GM12878 (cell line): ENCODE results near the gene TSC2. TPM values are rescaled to one million over a fixed set of nuclear protein-coding genes. Genes with fewer than 3 reads are reported as not detected.

Experiments
- ATAC-seq: fragments of 200-7000 bp; cut with Tn5 transposase; 3 replicates; pipeline ENCODE4 v1.9.1; 2020; ENCODE audit warnings: mild to moderate bottlenecking, moderate library complexity
- BruUV-seq: library from RNA; stranded (reverse); fragments of 400-500 nt; replicated peaks from 2 replicates; lab custom pipeline; 2021; lab: Mats Ljungman, UMichigan
- CTCF ChIA-PET: fragments of 300-600 bp; sonication (Branson Sonifier 250); formaldehyde crosslinking; extraction: SDS; loops from one replicate; lab custom pipeline; 2021; ENCODE audit warnings: inconsistent platforms; lab: Yijun Ruan, JAX
- POLR2A ChIA-PET: fragments of 350-600 bp; formaldehyde crosslinking; extraction: SDS; loops from one replicate; lab custom pipeline; 2021; ENCODE audit warnings: inconsistent platforms; lab: Charles Lee
- RAD21 ChIA-PET: fragments of 300-600 bp; sonication (Branson Sonifier 250); formaldehyde crosslinking; loops from one replicate; lab custom pipeline; 2023; ENCODE audit warnings: antibody characterized with exemption; ENCODE audit not compliant: unreplicated experiment; lab: Charles Lee
- SMC1A ChIA-PET: fragments of 300-600 bp; sonication (Branson Sonifier 250); formaldehyde crosslinking; loops from one replicate; lab custom pipeline; 2023; ENCODE audit not compliant: unreplicated experiment, uncharacterized antibody; lab: Charles Lee
- DNase-seq: peaks from one replicate; pipeline ENCODE4 v3.0.0-alpha.2; 2011; ENCODE audit warnings: low read depth, low spot score
- FAIRE-seq: peaks from 3 replicates; lab custom pipeline; 2011; peaks lifted over from hg19 to GRCh38; lab: Jason Lieb, UNC
- H2AFZ ChIP-seq: 2 replicates; pipeline ENCODE4 v1.6.0; 2011; ENCODE audit warnings: low read depth, low read length, control low read depth; ENCODE audit not compliant: control insufficient read depth
- H3K27ac ChIP-seq: 2 replicates; pipeline ENCODE4 v1.5.1; 2011; ENCODE audit warnings: control low read depth; ENCODE audit not compliant: control insufficient read depth, insufficient read depth
- H3K27me3 ChIP-seq, 2 experiments: replicated peaks in 1 of 2; 2 replicates each; pipeline versions ENCODE4 v1.6.0 to v1.6.1; 2011; ENCODE audit warnings: low read length in 1 of 2; ENCODE audit not compliant: control insufficient read depth in 2 of 2, insufficient read depth in 2 of 2
- H3K36me3 ChIP-seq, 2 experiments: 2 replicates each; pipeline ENCODE4 v1.5.1; 2011; ENCODE audit warnings: low read length in 1 of 2; ENCODE audit not compliant: control insufficient read depth in 2 of 2, insufficient read depth in 2 of 2
- H3K4me1 ChIP-seq: 2 replicates; pipeline ENCODE4 v1.6.1; 2011; ENCODE audit warnings: mild to moderate bottlenecking, low read length, moderate library complexity, mixed read lengths; ENCODE audit not compliant: control insufficient read depth, insufficient read depth
- H3K4me2 ChIP-seq: 2 replicates; pipeline ENCODE4 v1.6.0; 2011; ENCODE audit warnings: control low read depth; ENCODE audit not compliant: control insufficient read depth, insufficient read depth
- H3K4me3 ChIP-seq: fragments of 200-600 bp; sonication (generic); 2 replicates; pipeline ENCODE4 v1.5.1; 2016
- H3K79me2 ChIP-seq: 2 replicates; pipeline ENCODE4 v1.6.0; 2011; ENCODE audit warnings: low read length; ENCODE audit not compliant: control insufficient read depth, insufficient read depth
- H3K9ac ChIP-seq: 2 replicates; pipeline ENCODE4 v1.8.0; 2011; ENCODE audit warnings: low read length, control low read depth, mixed read lengths; ENCODE audit not compliant: control insufficient read depth, insufficient read depth
- H3K9me3 ChIP-seq: replicated peaks from 3 replicates; pipeline ENCODE4 v1.5.1; 2011; ENCODE audit warnings: mild to moderate bottlenecking, low read length; ENCODE audit not compliant: control insufficient read depth, insufficient read depth
- H4K20me1 ChIP-seq: 2 replicates; pipeline ENCODE4 v1.6.0; 2011; ENCODE audit not compliant: control insufficient read depth, insufficient read depth
- BHLHE40 ChIP-seq, 2 experiments: fragments of 450-650 bp in 1 of 2; IDR thresholded peaks; 2 replicates each; pipeline ENCODE4 v1.6.1; 2011 to 2017; ENCODE audit warnings: low read depth in 2 of 2, borderline replicate concordance in 1 of 2, improper control_type of control experiment in 1 of 2, low read length in 1 of 2, mild to moderate bottlenecking in 1 of 2
- CHD2 ChIP-seq: IDR thresholded peaks from 2 replicates; pipeline ENCODE4 v1.6.1; 2011; ENCODE audit warnings: low read depth, low read length, improper control_type of control experiment, borderline replicate concordance
- EED ChIP-seq: sonication (generic); IDR thresholded peaks from 2 replicates; pipeline ENCODE4 v1.6.1; 2016; ENCODE audit warnings: antibody characterized with exemption, low read depth
- EGR1 ChIP-seq, 2 experiments: IDR thresholded peaks; 1 replicate in 1 of 2; 2 replicates in 1 of 2; pipeline ENCODE4 v1.6.1; 2011 to 2012; ENCODE audit warnings: low read depth in 2 of 2, low read length in 2 of 2, borderline replicate concordance in 1 of 2, mild to moderate bottlenecking in 1 of 2, moderate library complexity in 1 of 2
- HCFC1 ChIP-seq: fragments of 150-350 bp; IDR thresholded peaks from 2 replicates; pipeline ENCODE4 v1.6.1; 2014; ENCODE audit warnings: low read length
- HDGF ChIP-seq: fragments of 450-650 bp; IDR thresholded peaks from 2 replicates; pipeline ENCODE4 v1.6.1; 2016; ENCODE audit warnings: antibody characterized with exemption
- IKZF1 ChIP-seq: fragments of 450-650 bp; conservative IDR thresholded peaks from 2 replicates; pipeline ENCODE4 v1.6.1; 2017; ENCODE audit warnings: antibody characterized with exemption, mild to moderate bottlenecking
- IKZF2 ChIP-seq, 2 experiments: fragments of 450-650 bp; IDR thresholded peaks; 2 replicates each; pipeline ENCODE4 v1.6.1; 2017; ENCODE audit warnings: mild to moderate bottlenecking in 2 of 2, moderate library complexity in 2 of 2
- MEF2B ChIP-seq: fragments of 450-650 bp; IDR thresholded peaks from 2 replicates; pipeline ENCODE4 v1.6.1; 2018; ENCODE audit warnings: mild to moderate bottlenecking, moderate library complexity; ENCODE audit not compliant: partially characterized antibody, poor library complexity, severe bottlenecking
- MYC ChIP-seq: IDR thresholded peaks from 2 replicates; pipeline ENCODE4 v1.6.1; 2011; ENCODE audit warnings: mild to moderate bottlenecking, low read length, moderate library complexity, inconsistent platforms; ENCODE audit not compliant: insufficient read depth, insufficient replicate concordance, insufficient read length, severe bottlenecking
- NBN ChIP-seq: fragments of 450-650 bp; IDR thresholded peaks from 2 replicates; pipeline ENCODE4 v1.6.1; 2016
- POU2F2 ChIP-seq: IDR thresholded peaks from 3 replicates; pipeline ENCODE4 v1.6.1; 2011; ENCODE audit warnings: low read depth, mild to moderate bottlenecking, low read length, borderline replicate concordance
- TCF12 ChIP-seq: IDR thresholded peaks from 2 replicates; pipeline ENCODE4 v1.6.1; 2011; ENCODE audit warnings: low read depth, mild to moderate bottlenecking, low read length
- TCF3 ChIP-seq: IDR thresholded peaks from 2 replicates; pipeline ENCODE4 v1.6.1; 2012; ENCODE audit warnings: low read depth, mild to moderate bottlenecking, low read length, borderline replicate concordance; ENCODE audit not compliant: insufficient read depth
- WGBS: methylation state at CpG from one replicate; pipeline ENCODE4 v1.1.6; 2016; ENCODE audit warnings: low lambda C conversion rate; ENCODE audit not compliant: insufficient replicate concordance, insufficient coverage; ENCODE audit errors: missing lambda C conversion rate; 5-methylcytosine and 5-hydroxymethylcytosine counted together
- in situ Hi-C: fragments of 300-500 bp; cut with MboI; formaldehyde crosslinking; loops from 9 replicates; pipeline ENCODE4 v1.14.3; 2018; ENCODE audit warnings: mixed read lengths
- intact Hi-C: fragments of 100-400 bp; cut with micrococcal nuclease; formaldehyde crosslinking; loops from one replicate; pipeline ENCODE4 v1.14.2; 2022; ENCODE audit not compliant: unreplicated experiment
- polyA plus RNA-seq, 11 experiments: library from polyadenylated mRNA; depleted of rRNA in 4 of 11; unstranded in 6 of 11; stranded (reverse) in 5 of 11; fragments of >200 nt; fragmentation: Nextera tagmentation in 4 of 11; fragmentation: Illumina TruSeq in 1 of 11; extraction: Ambion mirVana in 4 of 11; extraction: Trizol in 1 of 11; gene quantifications; 1 replicate in 1 of 11; 2 replicates in 10 of 11; pipeline versions ENCODE4 v1.2.1 to v1.2.3, GENCODE V29; 2011 to 2016; ENCODE audit warnings: inconsistent platforms in 2 of 11, missing spikeins in 2 of 11, low read depth in 1 of 11
- total RNA-seq, 4 experiments: library from RNA; depleted of rRNA in 3 of 4; stranded (reverse); fragments of >200 nt in 3 of 4; fragmentation: Illumina TruSeq in 1 of 4; extraction: Trizol in 1 of 4; gene quantifications; 2 replicates each; pipeline versions ENCODE4 v1.2.1 to v1.2.3, GENCODE V29; 2013 to 2021
- TF ChIP-seq, protein P1 (sequence below): fragments of 450-650 bp; IDR thresholded peaks from 2 replicates; pipeline ENCODE4 v1.6.1; 2017; ENCODE audit warnings: low read depth, mild to moderate bottlenecking, moderate library complexity
- TF ChIP-seq, protein P2 (sequence below): IDR thresholded peaks from 2 replicates; pipeline ENCODE4 v1.6.1; 2011; ENCODE audit warnings: borderline replicate concordance, low read depth, mild to moderate bottlenecking, moderate library complexity, low read length; ENCODE audit not compliant: insufficient read depth, poor library complexity, severe bottlenecking

Gene TSC2
- total and polyA plus RNA-seq, 10 of the 15 experiments (the other 5 are each of a cell fraction or from before 2014, with no cell fraction given): 1.6 to 77.0 (median 21.6) TPM

DNA sequence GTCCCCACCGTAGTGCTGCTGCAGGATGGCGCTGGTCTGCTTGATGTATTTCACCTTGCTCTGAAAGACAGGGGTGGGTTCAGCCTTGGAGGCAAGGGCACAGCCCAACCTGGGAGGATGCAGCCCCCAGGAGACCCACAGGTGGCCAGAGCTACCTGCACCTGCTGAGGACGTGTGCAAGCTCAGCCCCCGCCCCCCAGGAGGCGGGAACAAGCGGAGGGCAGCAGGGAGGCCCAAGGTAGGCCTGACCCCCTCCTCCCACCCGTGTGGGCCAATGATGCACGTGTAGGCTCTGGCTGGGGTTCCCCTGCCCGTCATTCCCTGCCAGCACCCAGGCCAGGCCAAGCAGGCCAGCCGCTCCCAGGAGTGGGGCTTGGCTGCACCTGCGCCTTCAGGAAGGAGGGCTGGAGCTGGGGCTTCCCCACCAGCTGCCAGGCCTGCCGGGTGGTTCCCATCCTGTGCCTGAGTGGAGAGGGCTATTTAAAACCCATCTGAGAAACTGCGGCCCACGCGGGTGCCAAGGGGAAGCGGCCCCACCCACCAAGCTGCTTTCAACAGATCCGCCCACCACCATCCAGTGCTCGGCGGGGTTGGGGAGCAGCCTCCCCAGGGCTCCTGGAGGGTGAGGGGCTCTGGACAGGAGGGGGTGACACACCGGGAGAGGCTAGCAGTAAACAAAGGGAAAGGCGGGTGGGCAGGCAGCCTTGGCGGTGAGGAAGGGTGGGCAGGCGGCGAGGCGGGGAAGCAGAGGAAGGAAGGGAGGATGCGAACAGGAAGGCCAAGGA lies 3.9 kb upstream of the TSC2 start:
- intact Hi-C loops (no loop called here), in situ Hi-C loops (no loop called here)
- WGBS: 49% methylated on average over 18 of the region's 26 CpGs
- no peak overlapping the region for H3K4me3 ChIP-seq
- H3K4me1 ChIP-seq: peaks cover 22% of the 10 kb centered on the region
- TF ChIP-seq, protein P1, sequence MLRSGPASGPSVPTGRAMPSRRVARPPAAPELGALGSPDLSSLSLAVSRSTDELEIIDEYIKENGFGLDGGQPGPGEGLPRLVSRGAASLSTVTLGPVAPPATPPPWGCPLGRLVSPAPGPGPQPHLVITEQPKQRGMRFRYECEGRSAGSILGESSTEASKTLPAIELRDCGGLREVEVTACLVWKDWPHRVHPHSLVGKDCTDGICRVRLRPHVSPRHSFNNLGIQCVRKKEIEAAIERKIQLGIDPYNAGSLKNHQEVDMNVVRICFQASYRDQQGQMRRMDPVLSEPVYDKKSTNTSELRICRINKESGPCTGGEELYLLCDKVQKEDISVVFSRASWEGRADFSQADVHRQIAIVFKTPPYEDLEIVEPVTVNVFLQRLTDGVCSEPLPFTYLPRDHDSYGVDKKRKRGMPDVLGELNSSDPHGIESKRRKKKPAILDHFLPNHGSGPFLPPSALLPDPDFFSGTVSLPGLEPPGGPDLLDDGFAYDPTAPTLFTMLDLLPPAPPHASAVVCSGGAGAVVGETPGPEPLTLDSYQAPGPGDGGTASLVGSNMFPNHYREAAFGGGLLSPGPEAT: peak; percentile 45; the same call in 1 of the 2 replicates
- TF ChIP-seq, protein P2, sequence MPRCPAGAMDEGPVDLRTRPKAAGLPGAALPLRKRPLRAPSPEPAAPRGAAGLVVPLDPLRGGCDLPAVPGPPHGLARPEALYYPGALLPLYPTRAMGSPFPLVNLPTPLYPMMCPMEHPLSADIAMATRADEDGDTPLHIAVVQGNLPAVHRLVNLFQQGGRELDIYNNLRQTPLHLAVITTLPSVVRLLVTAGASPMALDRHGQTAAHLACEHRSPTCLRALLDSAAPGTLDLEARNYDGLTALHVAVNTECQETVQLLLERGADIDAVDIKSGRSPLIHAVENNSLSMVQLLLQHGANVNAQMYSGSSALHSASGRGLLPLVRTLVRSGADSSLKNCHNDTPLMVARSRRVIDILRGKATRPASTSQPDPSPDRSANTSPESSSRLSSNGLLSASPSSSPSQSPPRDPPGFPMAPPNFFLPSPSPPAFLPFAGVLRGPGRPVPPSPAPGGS: no peak
- TF ChIP-seq NBN: no peak
- peak; percentile 87 for TF ChIP-seq IKZF1
- 0 out of 3 replicates have a peak, but pooled peaks of 1 of the 2 experiments have one; percentile 26 for TF ChIP-seq EGR1 (IDR thresholded peaks at IDR 0.05; ENCODE audit: borderline replicate concordance in 1 of 2, low read depth in 2 of 2, low read length in 2 of 2)
- TF ChIP-seq POU2F2: no peak
- TF ChIP-seq MEF2B: peak; percentile 12
- TF ChIP-seq TCF3: peak; percentile 48; the same call in 1 of the 2 replicates
- peak; percentile 49 to 57; a peak in 2 of 4 replicates for TF ChIP-seq IKZF2 (IDR thresholded peaks at IDR 0.05)
- TF ChIP-seq HCFC1: no peak
- peak; percentile 68 to 85; a peak in 3 of 4 replicates for TF ChIP-seq BHLHE40 (IDR thresholded peaks at IDR 0.05; ENCODE audit: borderline replicate concordance in 1 of 2, low read depth in 2 of 2, low read length in 1 of 2)
- TF ChIP-seq EED: 0 out of 2 replicates have a peak, but pooled peaks have one; percentile 18
- TF ChIP-seq HDGF: no peak
- no peak for TF ChIP-seq CHD2
- TF ChIP-seq MYC: no peak
- peak; percentile 83 for TF ChIP-seq TCF12
- DNase-seq (no peak), ATAC-seq (peak; percentile 6), FAIRE-seq (no peak)
- CTCF ChIA-PET: no interaction called here
- no peak overlapping the region for H3K27ac ChIP-seq
- H3K4me2 ChIP-seq: peak overlapping the region; percentile 30; the same call in 1 of the 2 replicates
- RAD21 ChIA-PET: interaction anchor here (0.9 kb wide), 1 partner anchor 22 kb away, joined by 3 read pairs; no protein-coding TSS in a partner anchor
- no TSS peak for BruUV-seq
- H3K79me2 ChIP-seq: peaks cover 15% of the 10 kb centered on the region
- POLR2A ChIA-PET: interaction anchor here (0.6 to 2.3 kb wide), 2 partner anchors 21 to 111 kb away, joined by 5 to 11 read pairs; partner anchors contain the start of gene TRAF7
- H2AFZ ChIP-seq: peak overlapping the region; percentile 15; the same call in 1 of the 2 replicates
- no peaks in the 10 kb centered on the region for H3K9me3 ChIP-seq
- no peaks in the 10 kb centered on the region for H4K20me1 ChIP-seq
- SMC1A ChIA-PET: no interaction called here
- no peaks in the 10 kb centered on the region for H3K27me3 ChIP-seq
- no peak overlapping the region; the same call in 1 of the 2 replicates for H3K9ac ChIP-seq
- peaks cover 0 to 1% of the 10 kb centered on the region in 2 experiments; a peak in 2 of 4 replicates for H3K36me3 ChIP-seq
